Cardiac muscle cell (in vitro differentiated cells and primary cell): ENCODE measurements around the gene NTRK1. TPM values are rescaled to one million over a fixed set of nuclear protein-coding genes. Genes with fewer than 3 reads are reported as not detected.

Source experiments
- DNase-seq, 2 donors: peaks; one replicate each; pipeline versions ENCODE4 v3.0.0 to v3.0.0-alpha.2; 2010 to 2017; ENCODE audit warnings: low read depth in 1 of 2, low spot score in 1 of 2
- H3K27ac ChIP-seq: fragments of 200-600 bp; sonication (generic); 2 replicates; pipeline ENCODE4 v1.5.1; 2016
- H3K27me3 ChIP-seq: fragments of 200-600 bp; sonication (generic); 2 replicates; pipeline ENCODE4 v1.6.0; 2016; ENCODE audit warnings: control low read depth
- H3K36me3 ChIP-seq: fragments of 200-600 bp; sonication (generic); 2 replicates; pipeline ENCODE4 v1.5.1; 2016; ENCODE audit warnings: control low read depth
- H3K4me1 ChIP-seq: fragments of 200-600 bp; sonication (generic); 2 replicates; pipeline ENCODE4 v1.8.1; 2017; ENCODE audit warnings: low read depth, mild to moderate bottlenecking, mixed run types
- H3K4me3 ChIP-seq: fragments of 200-600 bp; sonication (generic); 2 replicates; pipeline ENCODE4 v1.5.1; 2016; ENCODE audit warnings: mild to moderate bottlenecking
- H3K9me3 ChIP-seq: fragments of 200-600 bp; sonication (generic); 2 replicates; pipeline ENCODE4 v1.5.1; 2017; ENCODE audit warnings: low read depth, mild to moderate bottlenecking, control low read depth
- CTCF ChIP-seq: IDR thresholded peaks from 2 replicates; pipeline ENCODE4 v1.5.1; 2012; ENCODE audit warnings: low read depth, mild to moderate bottlenecking, low read length
- polyA plus RNA-seq: library from polyadenylated mRNA; unstranded; fragments of >200 nt; fragmentation: Nextera tagmentation; extraction: Ambion mirVana; gene quantifications from 2 replicates; pipeline ENCODE4 v1.2.1, GENCODE V29; 2016
- total RNA-seq: library from RNA; depleted of rRNA; stranded (reverse); fragments of >200 nt; gene quantifications from 2 replicates; pipeline ENCODE4 v1.2.3, GENCODE V29; 2016

Gene NTRK1
- total and polyA plus RNA-seq, 2 experiments from 2014 or later = 2.4 to 3.6 TPM

- Histone ChIP-seq H3K27me3 (no peaks in the 10 kb centered on the region), H3K27ac (no peak overlapping the region), H3K4me3 (no peak overlapping the region), H3K4me1 (peaks cover 9% of the 10 kb centered on the region), H3K36me3 (no peaks in the 10 kb centered on the region), H3K9me3 (no peaks in the 10 kb centered on the region)
- no peak for DNase-seq
- TF ChIP-seq CTCF = no peak
Observed at GRCh38 chr1:156869455-156869854, 8.8 kb downstream of the NTRK1 start.

- no peak for DNase-seq
- Histone ChIP-seq H3K9me3 (no peaks in the 10 kb centered on the region), H3K36me3 (no peaks in the 10 kb centered on the region), H3K4me1 (no peaks in the 10 kb centered on the region), H3K27ac (no peak overlapping the region), H3K4me3 (no peak overlapping the region), H3K27me3 (peaks cover 4% of the 10 kb centered on the region)
- TF ChIP-seq CTCF = no peak
Observed at GRCh38 chr1:156873659-156874058, 13.0 kb downstream of the NTRK1 start.

GRCh38 chr1:156874142-156874541, 13.5 kb downstream of the NTRK1 start:
- peaks cover 4% of the 10 kb centered on the region for H3K27me3 ChIP-seq
- no peak for TF ChIP-seq CTCF
- DNase-seq = no peak
- no peak overlapping the region for H3K4me3 ChIP-seq
- H3K27ac ChIP-seq = no peak overlapping the region
- no peaks in the 10 kb centered on the region for H3K9me3 ChIP-seq
- H3K4me1 ChIP-seq = no peaks in the 10 kb centered on the region
- H3K36me3 ChIP-seq = no peaks in the 10 kb centered on the region

- peaks cover 4% of the 10 kb centered on the region for H3K27me3 ChIP-seq
- no peaks in the 10 kb centered on the region for H3K9me3 ChIP-seq
- TF ChIP-seq CTCF = no peak
Observed at GRCh38 chr1:156874572-156875340, 14.1 kb downstream of the NTRK1 start.

GRCh38 chr1:156875341-156875615, 14.6 kb downstream of the NTRK1 start:
- H3K27ac ChIP-seq = no peak overlapping the region
- no peak for DNase-seq
- no peak overlapping the region for H3K4me3 ChIP-seq
- H3K36me3 ChIP-seq = no peaks in the 10 kb centered on the region
- peaks cover 4% of the 10 kb centered on the region for H3K27me3 ChIP-seq
- H3K4me1 ChIP-seq = no peaks in the 10 kb centered on the region
- H3K9me3 ChIP-seq = no peaks in the 10 kb centered on the region
- no peak for TF ChIP-seq CTCF

More at GRCh38 chr1:156874572-156875340, 14.1 kb downstream of the NTRK1 start:
- no peak for DNase-seq
- H3K27ac ChIP-seq = no peak overlapping the region
- H3K36me3 ChIP-seq = no peaks in the 10 kb centered on the region
- no peak overlapping the region for H3K4me3 ChIP-seq
- no peaks in the 10 kb centered on the region for H3K4me1 ChIP-seq
